Activated T-helper 1 cell treated with Interleukin-2 at 50 U/mL for 16 hours (primary cell): Measurements from ENCODE around the gene CDX2.
"Not testable (repeated sequence)": the region's sequence is repeated elsewhere in the genome, so short reads cannot be mapped to it uniquely, and the experiment has no call there.

Experiments
- DNase-seq: peaks from one replicate; pipeline ENCODE4 v3.0.0-alpha.2; 2020; ENCODE audit warnings: low read depth

Gene CDX2

GRCh38 chr13:27969082-27969865 is at the start of gene CDX2:
TSS of gene CDX2 (minus strand) at chr13:27969315. CDS start at chr13:27969006, 309 bp downstream.
- no peak for DNase-seq

DNA sequence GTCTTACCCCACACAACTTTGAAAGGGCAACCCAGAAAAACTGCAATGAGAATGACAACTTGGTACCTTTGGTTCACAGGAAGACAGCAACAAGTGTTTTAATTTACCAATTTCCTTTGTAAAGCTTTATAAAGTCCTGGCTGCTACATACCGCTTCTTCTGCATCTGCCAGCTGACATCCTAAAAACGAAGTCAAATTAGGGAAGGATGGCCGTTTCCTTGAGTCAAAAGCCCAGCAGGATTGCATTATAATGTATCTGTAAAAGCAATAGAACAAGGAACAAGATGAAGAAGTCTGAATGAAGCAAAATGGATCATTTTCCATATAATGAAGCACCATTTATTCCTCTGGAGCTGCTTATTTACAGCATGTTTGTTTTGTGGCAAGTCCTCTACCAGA is 45.2 kb upstream of the CDX2 start:
- no peak for DNase-seq

- no peak for DNase-seq
Observed at GRCh38 chr13:28013482-28013881, 44.4 kb upstream of the CDX2 start.

DNA sequence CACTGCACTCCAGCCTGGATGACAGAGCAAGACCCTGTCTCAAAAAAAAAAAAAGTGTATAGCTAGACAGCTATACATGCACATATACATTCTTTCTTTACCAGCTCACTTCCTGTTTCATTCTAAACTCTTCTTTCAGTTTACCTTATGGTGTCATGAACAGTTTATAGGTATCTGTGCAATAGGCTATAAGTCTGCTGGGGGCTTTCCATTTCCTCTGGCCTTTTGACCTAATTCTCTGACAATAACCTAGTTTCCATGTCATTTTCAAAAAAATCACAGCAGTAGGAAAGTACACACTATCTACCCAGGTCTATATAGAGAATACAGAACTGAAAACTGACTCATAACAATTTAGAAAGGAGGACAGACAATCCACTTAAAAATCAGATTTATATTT is 43.8 kb upstream of the CDX2 start:
- no peak for DNase-seq

DNA sequence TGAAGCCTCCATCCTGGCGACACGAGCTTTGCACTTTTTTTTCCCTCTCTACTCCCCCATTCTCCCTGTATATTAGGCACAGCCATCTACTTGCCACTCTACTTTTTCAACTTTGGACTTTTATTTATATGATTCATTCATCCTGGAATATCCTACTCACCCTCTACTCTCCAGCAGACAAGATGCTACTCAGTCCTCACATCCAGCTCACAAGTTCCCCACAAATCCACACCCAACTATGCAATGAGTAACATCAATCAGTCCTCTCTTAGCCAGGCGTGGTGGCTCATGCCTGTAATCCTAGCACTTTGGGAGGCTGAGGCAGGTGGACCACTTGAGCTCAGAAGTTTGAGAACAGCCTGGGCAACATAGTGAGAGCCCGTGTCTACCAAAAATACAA is 43.3 kb upstream of the CDX2 start:
- no peak for DNase-seq

GRCh38 chr13:28010046-28010445 is 40.9 kb upstream of the CDX2 start:
- DNase-seq: no peak

- DNase-seq: not testable (repeated sequence)
Observed at GRCh38 chr13:28005016-28005415, 35.9 kb upstream of the CDX2 start.

DNA sequence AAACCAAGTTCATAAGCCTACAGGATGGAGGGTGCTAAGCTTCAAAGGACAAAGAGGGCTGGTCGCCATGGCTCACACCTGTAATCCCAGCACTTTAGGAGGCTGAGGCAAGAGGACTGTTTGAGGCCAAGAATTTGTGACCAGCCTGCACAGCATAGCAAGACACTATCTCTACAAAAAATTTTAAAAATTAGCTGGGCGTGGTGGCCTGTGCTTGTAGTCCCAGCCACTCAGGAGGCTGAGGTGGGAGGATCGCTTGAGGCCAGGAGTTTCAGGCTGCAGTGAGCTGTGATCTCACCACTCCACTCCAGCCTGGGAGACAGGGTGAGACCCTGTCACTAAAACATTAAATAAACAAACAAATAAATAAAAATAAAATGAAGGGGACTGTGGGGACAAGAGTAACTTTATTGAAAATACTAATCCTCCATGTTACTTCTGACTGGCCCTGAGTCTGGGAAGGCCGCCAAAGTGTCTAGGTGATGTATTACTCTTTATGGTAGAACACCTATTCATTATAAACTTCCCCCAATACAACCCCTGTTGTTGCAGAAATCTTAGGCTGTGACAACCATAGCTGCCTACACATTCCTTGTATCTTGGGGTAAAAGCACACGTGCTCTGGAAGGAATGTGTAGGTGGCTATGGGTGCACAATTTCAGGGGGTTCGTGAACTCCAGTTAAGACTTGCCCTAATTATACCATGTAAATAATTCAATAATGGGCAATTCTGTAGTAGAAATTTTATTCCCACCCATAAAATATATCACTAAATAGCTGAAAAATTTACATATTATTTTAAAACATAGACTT is 34.0 kb upstream of the CDX2 start:
- DNase-seq: no peak

- no peak for DNase-seq
Observed at GRCh38 chr13:28001837-28002473, 32.8 kb upstream of the CDX2 start.

GRCh38 chr13:28001049-28001448 is 31.9 kb upstream of the CDX2 start:
- DNase-seq: no peak

DNA sequence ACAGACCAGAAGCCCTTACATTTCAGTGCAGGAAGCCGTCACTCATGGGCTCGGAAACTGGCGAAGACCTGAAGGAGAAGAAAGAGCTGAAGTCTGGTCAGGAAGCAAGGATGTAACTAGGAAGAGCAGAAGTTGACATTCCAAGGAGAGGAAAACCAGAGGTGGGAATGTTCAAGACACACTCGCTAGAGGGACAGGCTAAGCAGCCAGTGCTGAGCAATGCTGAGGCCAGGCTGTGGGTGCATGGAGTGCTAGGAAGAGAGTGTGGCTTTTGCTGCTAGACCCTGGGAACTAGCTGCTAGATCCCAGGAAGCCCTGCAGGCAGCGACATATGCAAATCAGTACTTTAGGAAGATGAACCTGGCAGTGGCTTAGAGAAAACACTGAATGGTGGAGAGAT is 31.5 kb upstream of the CDX2 start:
- DNase-seq: no peak

GRCh38 chr13:27997904-27998522 is 28.9 kb upstream of the CDX2 start:
- DNase-seq: no peak

- no peak for DNase-seq
Observed at GRCh38 chr13:27991881-27992280, 22.8 kb upstream of the CDX2 start.

DNA sequence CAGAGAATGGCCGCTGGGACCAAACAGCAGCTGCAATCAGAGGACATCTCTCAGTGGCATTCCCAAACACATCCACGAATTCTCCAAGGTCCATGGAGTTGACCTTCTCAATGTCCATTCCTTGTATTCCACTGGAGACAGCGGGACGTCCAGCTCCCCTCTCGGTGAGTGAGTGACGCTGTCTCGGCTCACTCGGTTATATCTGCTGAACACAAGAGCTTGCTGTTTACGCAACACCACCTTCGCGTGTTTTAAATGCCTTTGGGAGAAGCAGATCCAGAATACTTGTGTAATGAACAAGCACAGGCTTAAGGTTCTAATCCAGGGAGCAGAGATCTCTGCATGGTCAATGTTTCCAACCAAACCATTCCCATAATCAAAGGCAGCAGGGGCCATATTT is 19.4 kb upstream of the CDX2 start, which contains the start of gene URAD:
URAD (minus strand) TSS at position 174 of the 400 bp plus-strand sequence; CDS start at position 118, 56 bp downstream.
- DNase-seq: no peak

DNA sequence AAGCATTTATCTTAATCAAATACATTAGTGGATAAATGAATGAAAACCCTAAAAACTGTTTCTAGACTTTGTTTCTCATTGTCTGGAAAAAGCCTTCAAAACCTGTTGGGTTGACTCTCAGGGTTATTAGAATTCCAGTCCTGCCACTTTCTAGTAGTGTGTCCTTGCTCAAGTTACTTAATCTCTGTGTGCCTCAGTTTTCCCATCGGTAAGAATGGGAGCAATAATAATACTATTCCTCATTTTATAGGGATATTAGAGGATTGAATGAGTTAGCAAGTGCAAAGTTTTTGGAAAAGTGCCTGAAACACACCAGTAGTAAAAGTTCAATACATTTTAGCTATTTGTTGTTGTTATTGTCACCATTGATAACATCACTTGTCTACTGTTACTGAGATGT is 16.5 kb upstream of the CDX2 start:
- no peak for DNase-seq

DNA sequence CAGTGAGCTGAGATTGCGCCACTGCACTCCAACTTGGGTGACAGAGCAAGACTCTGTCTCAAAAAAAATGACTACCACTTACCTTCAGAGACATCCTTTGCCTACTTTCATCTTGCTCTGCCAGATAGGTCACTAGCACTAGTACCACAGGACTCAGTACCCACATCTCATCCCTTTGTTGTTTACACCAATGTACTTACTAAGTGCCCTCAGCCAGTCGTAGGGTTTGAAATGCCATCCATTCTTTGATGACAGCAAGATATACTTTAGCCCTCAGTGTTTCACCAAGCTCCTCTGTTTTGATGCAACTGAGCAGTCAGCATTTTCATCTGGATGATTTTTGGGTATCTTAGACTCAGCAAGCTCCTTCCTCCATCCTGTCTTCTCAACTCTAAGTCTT is 13.2 kb upstream of the CDX2 start:
- DNase-seq: no peak

- no peak for DNase-seq
Observed at GRCh38 chr13:27981006-27981708, 12.0 kb upstream of the CDX2 start.

DNA sequence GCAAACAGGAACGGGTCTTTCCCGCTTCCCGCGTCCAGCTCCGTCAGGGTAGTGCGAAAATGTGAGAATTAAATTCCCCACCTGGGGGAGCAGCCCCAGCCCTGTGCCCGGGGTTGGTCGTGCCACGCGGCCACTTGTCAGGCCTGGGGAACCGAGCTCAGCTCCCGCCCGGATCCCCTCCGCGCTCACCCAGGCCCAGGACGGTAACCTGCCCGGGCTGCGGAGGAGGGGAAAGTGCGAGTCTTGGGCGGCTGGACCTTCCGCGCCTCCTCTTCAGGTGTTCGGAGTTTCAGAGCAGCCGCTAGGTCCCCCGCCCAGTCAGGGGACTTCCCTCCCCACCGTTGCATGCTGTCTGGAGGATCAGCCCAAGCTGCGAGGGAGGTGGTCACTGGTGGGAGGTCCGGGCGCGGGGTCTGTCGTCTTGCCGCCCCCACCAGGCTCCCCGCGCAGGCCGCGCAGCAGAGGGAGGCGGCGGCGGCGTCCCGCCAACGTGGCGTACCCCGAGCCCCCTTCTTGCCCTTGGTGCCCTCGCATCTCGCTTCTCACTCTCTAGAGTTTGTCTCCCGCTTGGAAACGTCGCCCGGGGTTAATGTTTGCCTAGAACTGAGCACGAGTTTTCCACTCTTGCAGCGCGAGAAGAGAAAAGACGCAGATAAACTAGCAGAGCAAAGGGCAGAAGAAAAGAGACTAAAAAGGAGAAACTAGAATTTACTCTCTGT is 11.3 kb upstream of the CDX2 start:
- DNase-seq: no peak

- no peak for DNase-seq
Observed at GRCh38 chr13:27979765-27980279, 10.7 kb upstream of the CDX2 start.

- no peak for DNase-seq
Observed at GRCh38 chr13:27979001-27979643, 10.0 kb upstream of the CDX2 start.
